ENCODE results near the gene NSG1. TPM values are rescaled to one million over a fixed set of nuclear protein-coding genes. Genes with fewer than 3 reads are reported as not detected.

The NSG1 gene
- total and polyA plus RNA-seq, 2 of the 4 experiments (the other 2 are of a cell fraction): 0.72 to 1.6 TPM

- ChIA-PET POLR2A (ENCODE audit: unreplicated experiment) (no interaction called here), CTCF (interaction anchor here (0.6 to 1.2 kb wide), 3 partner anchors 9 to 180 kb away, joined by 3 to 6 read pairs (median 5); no protein-coding TSS in a partner anchor)
- ATAC-seq (ENCODE audit: low read depth) (peak; percentile 80), DNase-seq (peak; percentile 85)
- Histone ChIP-seq H3K56ac (ENCODE audit: extremely low read depth, insufficient read depth, low read length) (no peak overlapping the region), H3K36me3 (ENCODE audit: control insufficient read depth, insufficient read depth, low read length) (peaks cover 8% of the 10 kb centered on the region), H3K9ac (ENCODE audit: low read depth, low read length) (no peak overlapping the region), H3K4ac (ENCODE audit: low read depth, low read length) (no peak overlapping the region), H3K9me1 (ENCODE audit: insufficient read depth, low read length) (peaks cover 17% of the 10 kb centered on the region), H3K79me1 (ENCODE audit: low read depth in 1 of 2, low read length in 2 of 2) (peaks cover 0 to 19% of the 10 kb centered on the region in 2 experiments; a peak in 1 of 4 replicates), H2BK120ac (ENCODE audit: low read depth, low read length) (no peak overlapping the region), H4K8ac (ENCODE audit: low read depth in 2 of 2, low read length in 2 of 2) (no peak overlapping the region), H3K4me1 (ENCODE audit: control insufficient read depth, insufficient read depth, low read length) (peaks cover 13% of the 10 kb centered on the region), H2BK5ac (ENCODE audit: low read depth, low read length, poor library complexity, severe bottlenecking) (no peak overlapping the region), H3K4me2 (ENCODE audit: low read depth, low read length) (peak overlapping the region; percentile 11; the same call in 1 of the 2 replicates), H2BK20ac (ENCODE audit: low read depth, low read length) (no peak overlapping the region), H3K18ac (ENCODE audit: low read depth, low read length) (no peak overlapping the region), H3K14ac (replicated peaks; ENCODE audit: low read depth, low read length) (no peak overlapping the region), H4K5ac (ENCODE audit: low read depth, low read length) (no peak overlapping the region), H2AK5ac (ENCODE audit: low read depth, low read length) (no peak overlapping the region), H3K9me3 (ENCODE audit: control insufficient read depth, insufficient read depth, low read length) (no peaks in the 10 kb centered on the region), H2AFZ (replicated peaks; ENCODE audit: low read length, poor library complexity) (no peak overlapping the region), H3K27ac (ENCODE audit: insufficient read depth, low read length) (no peak overlapping the region), H3K23ac (ENCODE audit: low read depth, low read length) (no peak overlapping the region), H3K27me3 (ENCODE audit: control insufficient read depth, insufficient read depth, low read length) (no peaks in the 10 kb centered on the region), H2BK15ac (ENCODE audit: low read depth, low read length) (no peak overlapping the region), H2AK9ac (replicated peaks; ENCODE audit: low read depth, low read length, poor library complexity) (no peak overlapping the region), H3K4me3 (ENCODE audit: insufficient read depth, low read depth, low read length) (no peak overlapping the region), H4K91ac (ENCODE audit: insufficient read depth, low read depth, low read length) (no peak overlapping the region), H4K20me1 (ENCODE audit: insufficient read depth, low read length) (peaks cover 7% of the 10 kb centered on the region)
- peak; percentile 85 for TF ChIP-seq CEBPB (IDR thresholded peaks at IDR 0.05; ENCODE audit: low read depth, low read length)
- peak; percentile 58; the same call in 1 of the 2 replicates for TF ChIP-seq BHLHE40 (IDR thresholded peaks at IDR 0.05; ENCODE audit: low read depth, low read length)
- TF ChIP-seq ELK1 (IDR thresholded peaks at IDR 0.05; ENCODE audit: borderline replicate concordance, low read depth, low read length): no peak
- no CpG with 5 or more reads among the region's 4 CpGs for WGBS, 2 experiments (ENCODE audit: extremely low coverage in 2 of 2, insufficient read length in 1 of 2)
- intact Hi-C loops (cut with micrococcal nuclease): no loop called here
- in situ Hi-C loops (cut with MboI; ENCODE audit: low sequenced_read_pairs): no loop called here
- no TSS peak for BruUV-seq (replicated peaks)
- dilution Hi-C loops (cut with HindIII; ENCODE audit: low sequenced_read_pairs, unreplicated experiment): no loop called here
These were observed 52.9 kb downstream of the NSG1 start for GRCh38 chr4:4439782-4440181.
